CD8-positive, alpha-beta memory T cell (primary cell): ENCODE measurements around the gene PSD2. TPM values are rescaled to one million over a fixed set of nuclear protein-coding genes. Genes with fewer than 3 reads are reported as not detected.

Experiments
- CTCF ChIA-PET: fragments of 350-600 bp; sonication (Branson Sonifier 250); formaldehyde crosslinking; loops from one replicate; lab custom pipeline; 2021; ENCODE audit warnings: antibody characterized with exemption; lab: Charles Lee
- POLR2A ChIA-PET: fragments of 350-600 bp; sonication (Branson Sonifier 250); formaldehyde crosslinking; loops from one replicate; lab custom pipeline; 2021; ENCODE audit warnings: antibody characterized with exemption; lab: Charles Lee
- DNase-seq, 5 donors: peaks; one replicate each; pipeline versions ENCODE4 v3.0.0 to v3.0.0-alpha.2; 2020 to 2022; ENCODE audit warnings: mixed read lengths in 1 of 5
- H3K27ac ChIP-seq: one replicate; pipeline ENCODE4 v1.7.0; 2013; ENCODE audit warnings: low read depth, mild to moderate bottlenecking, low read length, moderate library complexity
- H3K27me3 ChIP-seq: 2 replicates; pipeline ENCODE4 v1.7.0; 2013; ENCODE audit warnings: low read length, mild to moderate bottlenecking; ENCODE audit not compliant: insufficient read depth, poor library complexity, severe bottlenecking
- H3K36me3 ChIP-seq: 2 replicates; pipeline ENCODE4 v1.7.0; 2013; ENCODE audit warnings: mild to moderate bottlenecking, low read length, moderate library complexity; ENCODE audit not compliant: insufficient read depth
- H3K4me1 ChIP-seq: 2 replicates; pipeline ENCODE4 v1.7.0; 2013; ENCODE audit warnings: mild to moderate bottlenecking, low read length, moderate library complexity; ENCODE audit not compliant: insufficient read depth
- H3K4me3 ChIP-seq: 2 replicates; pipeline ENCODE4 v1.7.0; 2013; ENCODE audit warnings: mild to moderate bottlenecking, low read length
- H3K9me3 ChIP-seq: 2 replicates; pipeline ENCODE4 v1.7.0; 2013; ENCODE audit warnings: mild to moderate bottlenecking, low read length
- H3K27ac Mint-ChIP-seq, 8 donors: one replicate each; pipeline ENCODE4 v1.8.0; 2020 to 2021; ENCODE audit warnings: mixed read lengths in 8 of 8, mild to moderate bottlenecking in 6 of 8, inconsistent platforms in 3 of 8, moderate library complexity in 3 of 8
- H3K27me3 Mint-ChIP-seq, 2 donors: one replicate each; pipeline ENCODE4 v1.8.0; 2020 to 2021; ENCODE audit warnings: mixed read lengths in 2 of 2, mild to moderate bottlenecking in 1 of 2, moderate library complexity in 1 of 2
- H3K36me3 Mint-ChIP-seq, 3 donors: one replicate each; pipeline ENCODE4 v1.8.0; 2020 to 2021; ENCODE audit warnings: mixed read lengths in 3 of 3, inconsistent platforms in 1 of 3, mild to moderate bottlenecking in 1 of 3
- H3K4me1 Mint-ChIP-seq, 3 donors: one replicate each; pipeline ENCODE4 v1.8.0; 2020 to 2021; ENCODE audit warnings: mixed read lengths in 3 of 3, inconsistent platforms in 1 of 3, mild to moderate bottlenecking in 1 of 3
- H3K4me3 Mint-ChIP-seq, 7 donors: one replicate each; pipeline ENCODE4 v1.8.0; 2020 to 2021; ENCODE audit warnings: mixed read lengths in 7 of 7, mild to moderate bottlenecking in 6 of 7, moderate library complexity in 4 of 7, inconsistent platforms in 2 of 7
- H3K9me3 Mint-ChIP-seq, 5 donors: one replicate each; pipeline ENCODE4 v1.8.0; 2020 to 2022; ENCODE audit warnings: mixed read lengths in 5 of 5, mild to moderate bottlenecking in 3 of 5, moderate library complexity in 2 of 5, inconsistent platforms in 1 of 5
- polyA plus RNA-seq: library from polyadenylated mRNA; unstranded; fragments of 300-500 nt; fragmentation: Illumina TruSeq; gene quantifications from one replicate; pipeline ENCODE4 v1.2.3, GENCODE V29; 2021
- total RNA-seq, 2 experiments: library from RNA; stranded (reverse); gene quantifications; one replicate each; pipeline ENCODE4 v1.2.3, GENCODE V29; 2021

Gene PSD2
- total and polyA plus RNA-seq, 3 experiments from 2014 or later: 0.12 TPM; not detected in 2

DNA sequence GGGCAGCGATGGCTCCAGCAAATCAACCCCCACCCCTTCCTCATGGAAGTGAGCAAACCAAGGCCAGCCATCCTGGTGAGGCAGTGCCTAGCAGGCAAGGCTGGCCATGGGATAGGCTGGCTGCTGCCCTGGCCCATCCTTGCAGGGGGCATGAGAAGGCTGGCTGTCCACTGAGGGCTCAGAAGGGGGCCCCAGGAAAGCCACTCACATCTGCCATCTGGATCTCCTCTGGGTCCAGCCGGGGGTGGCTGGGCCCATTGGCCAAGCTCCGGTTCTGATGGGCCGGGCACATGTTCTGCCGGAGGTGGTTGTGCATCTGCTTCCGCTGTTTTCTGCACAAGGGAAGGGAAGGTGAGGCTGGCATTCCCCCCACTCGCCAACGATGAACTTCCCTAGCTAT lies 57.1 kb downstream of the PSD2 start:
- H3K9me3 ChIP-seq: no peaks in the 10 kb centered on the region
- peak overlapping the region in 1 of 8 donors; percentile 71 for H3K27ac Mint-ChIP-seq
- ChIA-PET POLR2A (no interaction called here), CTCF (interaction anchor here (1.6 kb wide), 1 partner anchor 66 kb away, joined by 8 read pairs; no protein-coding TSS in a partner anchor)
- no peak overlapping the region for H3K27ac ChIP-seq
- no peaks in the 10 kb centered on the region for H3K27me3 ChIP-seq
- no peak for DNase-seq
- peaks cover 4 to 12% (median 9%) of the 10 kb centered on the region in 3 donors for H3K4me1 Mint-ChIP-seq
- H3K4me3 ChIP-seq: no peak overlapping the region
- no peaks in the 10 kb centered on the region for H3K4me1 ChIP-seq
- H3K36me3 Mint-ChIP-seq: no peaks in the 10 kb centered on the region
- peaks cover 0 to 4% of the 10 kb centered on the region in 2 donors for H3K27me3 Mint-ChIP-seq
- H3K4me3 Mint-ChIP-seq: peak overlapping the region in 1 of 7 donors; percentile 43
- no peaks in the 10 kb centered on the region for H3K9me3 Mint-ChIP-seq
- H3K36me3 ChIP-seq: no peaks in the 10 kb centered on the region

DNA sequence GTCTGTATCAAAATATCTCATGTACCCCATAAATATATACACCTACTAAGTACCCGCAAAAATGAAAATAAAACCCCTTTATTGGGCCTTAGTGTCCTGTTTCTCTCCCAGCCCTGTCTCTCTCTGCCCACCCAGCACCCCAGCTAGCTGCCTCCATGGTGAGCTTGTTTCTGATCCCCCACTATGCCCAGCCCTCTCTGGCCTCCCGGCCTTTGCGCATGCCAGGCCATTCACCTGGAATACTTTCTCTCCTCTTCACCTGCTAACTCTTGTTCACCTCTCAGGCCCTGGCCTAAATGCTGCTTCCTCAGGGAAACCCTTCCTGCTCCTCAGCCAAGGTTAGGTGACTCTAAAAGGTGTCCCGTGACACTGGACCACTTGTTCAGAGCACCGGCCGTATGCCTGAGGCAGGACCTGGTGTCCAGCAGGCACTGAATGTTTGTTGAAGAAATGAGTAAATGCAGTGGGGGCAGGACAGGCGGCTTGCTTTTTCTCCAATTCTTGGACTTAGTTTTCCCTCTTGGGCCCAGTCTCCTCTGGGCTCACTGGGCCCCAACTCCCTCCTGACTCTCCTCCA lies 58.5 kb downstream of the PSD2 start:
- Mint-ChIP-seq H3K36me3 (no peaks in the 10 kb centered on the region), H3K27me3 (peaks cover 3 to 4% of the 10 kb centered on the region in 2 donors), H3K4me1 (peaks cover 0 to 8% (median 4%) of the 10 kb centered on the region in 3 donors), H3K4me3 (peak overlapping the region in 1 of 7 donors; percentile 17), H3K27ac (no peak overlapping the region), H3K9me3 (no peaks in the 10 kb centered on the region)
- DNase-seq: no peak
- CTCF ChIA-PET: interaction anchor here (1.0 to 2.7 kb wide), 2 partner anchors 51 to 67 kb away, joined by 4 to 14 read pairs; no protein-coding TSS in a partner anchor
- POLR2A ChIA-PET: no interaction called here
- H3K27ac ChIP-seq: no peak overlapping the region
- H3K27me3 ChIP-seq: no peaks in the 10 kb centered on the region
- no peaks in the 10 kb centered on the region for H3K9me3 ChIP-seq
- H3K4me1 ChIP-seq: no peaks in the 10 kb centered on the region
- H3K36me3 ChIP-seq: no peaks in the 10 kb centered on the region
- H3K4me3 ChIP-seq: no peak overlapping the region

DNA sequence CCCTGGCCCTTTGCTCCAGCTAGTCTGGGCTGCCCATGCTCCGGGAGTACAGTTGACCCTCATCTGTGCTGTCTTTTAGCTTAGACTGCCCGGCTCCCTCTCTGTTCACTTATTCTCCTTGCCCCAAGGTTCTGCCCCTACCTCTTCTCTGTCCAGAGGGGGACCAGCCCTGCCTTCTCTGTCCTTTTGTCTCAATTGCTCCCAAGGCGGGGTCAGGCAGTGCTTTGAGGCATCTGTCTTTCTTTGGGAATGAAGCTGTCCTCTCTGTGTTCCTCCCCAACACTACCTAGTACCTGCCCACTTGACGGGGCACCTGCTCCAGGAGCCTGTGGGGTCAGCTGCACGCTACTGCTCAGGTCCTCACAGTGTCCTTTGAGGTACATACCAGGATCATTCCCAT lies 59.3 kb downstream of the PSD2 start:
- Mint-ChIP-seq H3K9me3 (no peaks in the 10 kb centered on the region), H3K27ac (no peak overlapping the region), H3K4me3 (no peak overlapping the region), H3K36me3 (no peaks in the 10 kb centered on the region), H3K4me1 (peaks cover 0 to 2% (median 0%) of the 10 kb centered on the region in 3 donors), H3K27me3 (peaks cover 1 to 8% of the 10 kb centered on the region in 2 donors)
- Histone ChIP-seq H3K27ac (no peak overlapping the region), H3K36me3 (no peaks in the 10 kb centered on the region), H3K4me1 (no peaks in the 10 kb centered on the region), H3K4me3 (no peak overlapping the region), H3K9me3 (no peaks in the 10 kb centered on the region), H3K27me3 (no peaks in the 10 kb centered on the region)
- ChIA-PET POLR2A (no interaction called here), CTCF (interaction anchor here (1.0 to 2.7 kb wide), 3 partner anchors 52 to 90 kb away, joined by 3 to 14 read pairs (median 4); no protein-coding TSS in a partner anchor)
- no peak for DNase-seq

DNA sequence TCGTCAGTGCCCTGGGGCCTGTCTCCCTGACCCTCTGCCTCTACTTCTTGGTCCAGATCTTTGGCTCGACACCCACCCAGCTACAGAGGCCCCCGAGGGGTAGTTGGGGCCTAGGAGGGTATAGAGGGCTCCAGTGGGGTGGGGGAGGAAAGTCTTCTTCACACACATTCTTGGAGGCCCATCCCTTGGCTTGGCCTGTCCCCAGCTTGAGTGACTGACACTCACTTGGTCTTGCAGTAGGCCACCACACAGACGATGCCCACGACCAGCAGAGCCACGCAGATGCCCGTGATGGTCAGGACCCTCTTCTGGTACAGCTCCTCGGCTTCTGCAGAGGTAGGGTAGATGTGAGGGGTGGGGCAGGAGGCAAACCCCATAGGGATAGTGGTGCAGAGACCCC lies 59.8 kb downstream of the PSD2 start:
- DNase-seq: no peak
- Mint-ChIP-seq H3K9me3 (no peaks in the 10 kb centered on the region), H3K4me1 (no peaks in the 10 kb centered on the region), H3K36me3 (no peaks in the 10 kb centered on the region), H3K27me3 (peaks cover 1 to 8% of the 10 kb centered on the region in 2 donors), H3K4me3 (no peak overlapping the region), H3K27ac (no peak overlapping the region)
- H3K4me3 ChIP-seq: no peak overlapping the region
- no peaks in the 10 kb centered on the region for H3K4me1 ChIP-seq
- H3K27me3 ChIP-seq: no peaks in the 10 kb centered on the region
- no peaks in the 10 kb centered on the region for H3K9me3 ChIP-seq
- no peaks in the 10 kb centered on the region for H3K36me3 ChIP-seq
- ChIA-PET POLR2A (no interaction called here), CTCF (interaction anchor here (1.2 to 2.7 kb wide), 2 partner anchors 69 to 90 kb away, joined by 3 to 14 read pairs; no protein-coding TSS in a partner anchor)
- no peak overlapping the region for H3K27ac ChIP-seq

DNA sequence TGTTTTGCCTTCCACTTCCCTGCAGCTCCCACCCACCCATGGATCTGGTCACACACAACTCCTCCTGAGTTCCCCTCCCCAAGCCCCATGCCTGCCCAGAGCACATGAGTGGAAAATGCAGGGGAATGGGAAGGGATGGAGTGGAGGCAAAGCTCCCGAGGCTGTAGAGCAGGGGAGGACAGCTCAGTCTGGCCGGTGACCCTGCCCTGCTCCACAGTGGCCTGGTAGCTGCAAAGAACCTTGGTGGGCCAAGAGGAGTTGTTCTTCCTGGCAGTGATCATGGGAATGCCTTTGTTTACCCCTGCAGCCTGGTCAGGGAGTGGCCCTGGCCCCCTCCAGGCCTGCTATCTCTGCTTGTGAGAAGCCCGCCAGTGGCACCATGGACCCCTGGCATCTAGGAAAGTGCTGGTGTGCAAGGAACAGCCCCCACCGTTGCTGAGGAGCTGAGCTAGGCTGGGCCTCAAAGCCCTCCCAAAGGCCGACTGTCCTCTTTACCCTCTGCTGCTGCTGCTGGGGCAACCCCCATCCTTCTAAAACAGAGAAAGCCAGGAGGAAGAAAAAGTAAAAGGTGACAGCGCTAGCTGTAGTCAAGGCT lies 60.4 kb downstream of the PSD2 start:
- H3K4me3 ChIP-seq: no peak overlapping the region
- no peak overlapping the region for H3K27ac Mint-ChIP-seq
- no peak for DNase-seq
- CTCF ChIA-PET: interaction anchor here (1.0 to 2.7 kb wide), 3 partner anchors 9 to 91 kb away, joined by 3 to 14 read pairs (median 3); no protein-coding TSS in a partner anchor
- no peaks in the 10 kb centered on the region for H3K4me1 Mint-ChIP-seq
- H3K36me3 ChIP-seq: no peaks in the 10 kb centered on the region
- H3K4me1 ChIP-seq: no peaks in the 10 kb centered on the region
- no peaks in the 10 kb centered on the region for H3K9me3 ChIP-seq
- POLR2A ChIA-PET: no interaction called here
- H3K27ac ChIP-seq: no peak overlapping the region
- peaks cover 3 to 10% of the 10 kb centered on the region in 2 donors for H3K27me3 Mint-ChIP-seq
- no peaks in the 10 kb centered on the region for H3K9me3 Mint-ChIP-seq
- H3K36me3 Mint-ChIP-seq: no peaks in the 10 kb centered on the region
- no peaks in the 10 kb centered on the region for H3K27me3 ChIP-seq
- no peak overlapping the region for H3K4me3 Mint-ChIP-seq

DNA sequence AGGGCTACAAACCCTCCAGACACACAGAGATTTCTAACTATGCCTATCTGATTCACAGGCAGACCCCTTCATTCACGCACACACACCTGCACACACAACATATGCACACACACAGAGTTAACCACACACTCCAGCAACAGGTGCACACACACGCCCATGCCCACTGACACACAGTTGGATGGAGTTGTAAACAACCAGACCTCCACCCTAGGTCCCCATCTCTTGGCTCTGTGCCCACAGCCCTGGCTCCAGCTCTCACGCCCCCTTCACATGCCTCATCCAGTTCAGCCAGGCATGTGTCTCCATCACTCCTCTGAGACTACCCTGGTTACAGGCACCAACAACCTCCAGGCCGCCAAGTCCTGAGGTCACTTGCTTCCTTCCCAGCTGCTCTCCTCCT lies 61.1 kb downstream of the PSD2 start:
- Mint-ChIP-seq H3K36me3 (no peaks in the 10 kb centered on the region), H3K4me1 (no peaks in the 10 kb centered on the region), H3K4me3 (no peak overlapping the region), H3K27ac (no peak overlapping the region), H3K27me3 (peaks cover 3 to 12% of the 10 kb centered on the region in 2 donors), H3K9me3 (no peaks in the 10 kb centered on the region)
- Histone ChIP-seq H3K27me3 (no peaks in the 10 kb centered on the region), H3K27ac (no peak overlapping the region), H3K36me3 (no peaks in the 10 kb centered on the region), H3K4me1 (no peaks in the 10 kb centered on the region), H3K4me3 (no peak overlapping the region), H3K9me3 (no peaks in the 10 kb centered on the region)
- DNase-seq: no peak
- POLR2A ChIA-PET: no interaction called here
- CTCF ChIA-PET: interaction anchor here (1.0 to 2.7 kb wide), 2 partner anchors 9 to 70 kb away, joined by 3 to 14 read pairs; no protein-coding TSS in a partner anchor

DNA sequence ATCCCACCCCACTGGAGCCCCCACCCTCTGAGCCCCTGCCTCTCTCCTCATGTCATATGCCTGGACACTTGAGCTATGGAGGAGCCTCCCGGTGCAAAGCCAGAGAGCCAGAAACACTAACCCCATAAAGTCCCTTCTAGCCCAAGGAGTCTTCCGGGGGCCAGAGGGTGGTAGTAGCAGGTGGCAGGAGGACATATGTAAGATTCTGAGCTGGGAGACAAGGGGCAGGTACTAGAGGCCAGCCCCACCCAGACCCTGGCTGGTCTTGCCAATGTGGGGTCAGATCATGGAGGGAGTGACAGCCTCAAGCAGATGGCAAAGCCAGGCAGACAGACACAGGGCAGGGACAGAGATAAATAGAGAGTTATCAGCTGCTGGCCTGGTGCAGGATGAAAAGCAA lies 63.4 kb downstream of the PSD2 start:
- Mint-ChIP-seq H3K9me3 (no peaks in the 10 kb centered on the region), H3K27me3 (peaks cover 4 to 12% of the 10 kb centered on the region in 2 donors), H3K4me1 (no peaks in the 10 kb centered on the region), H3K4me3 (no peak overlapping the region), H3K36me3 (no peaks in the 10 kb centered on the region), H3K27ac (no peak overlapping the region)
- DNase-seq: no peak
- ChIA-PET POLR2A (no interaction called here), CTCF (interaction anchor here (0.7 to 8.7 kb wide), 4 partner anchors 8 to 110 kb away, joined by 3 to 79 read pairs (median 5); no protein-coding TSS in a partner anchor)
- no peak overlapping the region for H3K4me3 ChIP-seq
- H3K27ac ChIP-seq: no peak overlapping the region
- no peaks in the 10 kb centered on the region for H3K36me3 ChIP-seq
- H3K4me1 ChIP-seq: no peaks in the 10 kb centered on the region
- H3K27me3 ChIP-seq: no peaks in the 10 kb centered on the region
- H3K9me3 ChIP-seq: no peaks in the 10 kb centered on the region
